Kidney tubule cell (primary cell): ENCODE data around the gene ELK4.

Source experiments
- DNase-seq: peaks from one replicate; pipeline ENCODE4 v3.0.0-alpha.2; 2018; ENCODE audit warnings: low spot score

ELK4 gene

GRCh38 chr1:205581321-205581980 lies 50.4 kb downstream of the ELK4 start:
- DNase-seq = no peak

GRCh38 chr1:205580923-205581180 lies 51.0 kb downstream of the ELK4 start:
- DNase-seq = no peak

GRCh38 chr1:205580140-205580922 lies 51.5 kb downstream of the ELK4 start:
- no peak for DNase-seq

GRCh38 chr1:205579711-205580110 lies 52.1 kb downstream of the ELK4 start:
- no peak for DNase-seq

GRCh38 chr1:205578780-205579571 lies 52.8 kb downstream of the ELK4 start:
- DNase-seq = peak; percentile 60

GRCh38 chr1:205577874-205578658 lies 53.7 kb downstream of the ELK4 start:
- DNase-seq = no peak

- DNase-seq = peak; percentile 39
These were observed 54.7 kb downstream of the ELK4 start for GRCh38 chr1:205576805-205577761.

GRCh38 chr1:205576011-205576410 lies 55.8 kb downstream of the ELK4 start:
- peak; percentile 66 for DNase-seq

GRCh38 chr1:205575294-205575885 lies 56.4 kb downstream of the ELK4 start:
- DNase-seq = peak; percentile 68

- DNase-seq = no peak
These were observed 59.4 kb downstream of the ELK4 start for GRCh38 chr1:205572421-205572820.

- DNase-seq = no peak
These were observed 60.1 kb downstream of the ELK4 start for GRCh38 chr1:205571747-205572146.

GRCh38 chr1:205570796-205571537 lies 60.8 kb downstream of the ELK4 start:
- peak; percentile 37 for DNase-seq

- peak; percentile 59 for DNase-seq
These were observed 61.7 kb downstream of the ELK4 start for GRCh38 chr1:205570173-205570501.

- DNase-seq = no peak
These were observed 62.2 kb downstream of the ELK4 start for GRCh38 chr1:205569411-205570172.

GRCh38 chr1:205568469-205569361 lies 63.1 kb downstream of the ELK4 start:
- no peak for DNase-seq

- no peak for DNase-seq
These were observed 63.7 kb downstream of the ELK4 start for GRCh38 chr1:205568135-205568468.

GRCh38 chr1:205567716-205568115 lies 64.1 kb downstream of the ELK4 start:
- no peak for DNase-seq

GRCh38 chr1:205565799-205566198 lies 66.0 kb downstream of the ELK4 start:
- no peak for DNase-seq
